HEK293 (cell line): ENCODE measurements around the gene MCM3AP.

Experiments used
- CTCF ChIA-PET: fragments of 350-600 bp; formaldehyde crosslinking; extraction: SDS; loops from one replicate; lab custom pipeline; 2021; ENCODE audit warnings: antibody characterized with exemption; lab: Yijun Ruan, JAX
- POLR2A ChIA-PET: fragments of 300-600 bp; formaldehyde crosslinking; extraction: SDS; loops from one replicate; lab custom pipeline; 2020; ENCODE audit warnings: antibody characterized with exemption, inconsistent platforms; lab: Yijun Ruan, JAX
- H3K27ac ChIP-seq: fragments of 200-500 bp; sonication (Bioruptor generic); 2 replicates; pipeline ENCODE4 v1.5.1; 2014; ENCODE audit warnings: low read depth, low read length, control low read depth, inconsistent platforms; ENCODE audit errors: extremely low read depth
- H3K36me3 ChIP-seq, 2 experiments: fragments of 200-500 bp in 1 of 2; sonication (Bioruptor generic) in 1 of 2; 1 replicate in 1 of 2; 2 replicates in 1 of 2; pipeline ENCODE4 v1.5.1; 2014 to 2017; ENCODE audit warnings: inconsistent platforms in 2 of 2, low read length in 2 of 2; ENCODE audit not compliant: control insufficient read depth in 2 of 2, insufficient read depth in 1 of 2
- H3K4me1 ChIP-seq: fragments of 200-500 bp; sonication (Bioruptor generic); 2 replicates; pipeline ENCODE4 v1.5.1; 2014; ENCODE audit warnings: mild to moderate bottlenecking, low read length, inconsistent platforms; ENCODE audit not compliant: control insufficient read depth, insufficient read depth
- H3K4me3 ChIP-seq: 2 replicates; pipeline ENCODE4 v1.5.1; 2011; ENCODE audit warnings: low read depth, mild to moderate bottlenecking, control low read depth, low read length, moderate library complexity
- H3K9me3 ChIP-seq: fragments of 200-500 bp; sonication (Bioruptor generic); 2 replicates; pipeline ENCODE4 v1.5.1; 2014; ENCODE audit warnings: low read depth, low read length, inconsistent platforms; ENCODE audit not compliant: control insufficient read depth, insufficient read depth
- ATF2 ChIP-seq: fragments of 450-650 bp; formaldehyde crosslinking; IDR thresholded peaks from 2 replicates; pipeline ENCODE4 v1.5.1; 2016; ENCODE audit warnings: missing biosample characterization, missing genetic modification characterization, low read depth
- GLIS1 ChIP-seq: fragments of 450-650 bp; formaldehyde crosslinking; IDR thresholded peaks from 2 replicates; pipeline ENCODE4 v1.5.1; 2016; ENCODE audit warnings: missing biosample characterization, missing genetic modification characterization
- HOXC10 ChIP-seq: sonication (generic); formaldehyde crosslinking; IDR thresholded peaks from 2 replicates; pipeline ENCODE4 v1.8.1; 2023; ENCODE audit warnings: mild to moderate bottlenecking, missing genetic modification reagents
- IKZF3 ChIP-seq: fragments of 450-650 bp; IDR thresholded peaks from 2 replicates; pipeline ENCODE4 v1.5.0; 2018; ENCODE audit warnings: missing biosample characterization, mild to moderate bottlenecking, missing genetic modification characterization, moderate library complexity
- KLF10 ChIP-seq: fragments of 450-650 bp; IDR thresholded peaks from 2 replicates; pipeline ENCODE4 v1.5.1; 2018; ENCODE audit warnings: missing biosample characterization, mild to moderate bottlenecking, missing genetic modification characterization
- KLF17 ChIP-seq: fragments of 450-650 bp; formaldehyde crosslinking; IDR thresholded peaks from 2 replicates; pipeline ENCODE4 v1.5.1; 2016; ENCODE audit warnings: missing biosample characterization, missing genetic modification characterization
- PATZ1 ChIP-seq: fragments of 450-650 bp; formaldehyde crosslinking; IDR thresholded peaks from 2 replicates; pipeline ENCODE4 v1.5.1; 2016; ENCODE audit warnings: missing biosample characterization, missing genetic modification characterization
- REST ChIP-seq: fragments of 450-650 bp; formaldehyde crosslinking; IDR thresholded peaks from 2 replicates; pipeline ENCODE4 v1.5.1; 2016; ENCODE audit warnings: missing biosample characterization, missing genetic modification characterization
- TRIM28 ChIP-seq: IDR thresholded peaks from 2 replicates; pipeline ENCODE4 v1.6.1; 2011; ENCODE audit warnings: low read length, control low read depth, borderline replicate concordance
- YY2 ChIP-seq: fragments of 450-650 bp; formaldehyde crosslinking; IDR thresholded peaks from 2 replicates; pipeline ENCODE4 v1.5.1; 2016; ENCODE audit warnings: missing biosample characterization, missing genetic modification characterization
- ZBTB17 ChIP-seq: fragments of 450-650 bp; formaldehyde crosslinking; IDR thresholded peaks from 2 replicates; pipeline ENCODE4 v1.5.1; 2016; ENCODE audit warnings: missing biosample characterization, missing genetic modification characterization
- ZFP69B ChIP-seq: fragments of 450-650 bp; formaldehyde crosslinking; IDR thresholded peaks from 2 replicates; pipeline ENCODE4 v1.5.1; 2016; ENCODE audit warnings: missing biosample characterization, missing genetic modification characterization
- ZNF280D ChIP-seq: fragments of 450-650 bp; formaldehyde crosslinking; IDR thresholded peaks from 2 replicates; pipeline ENCODE4 v1.5.1; 2016; ENCODE audit warnings: missing biosample characterization, missing genetic modification characterization
- ZNF433 ChIP-seq: fragments of 450-650 bp; formaldehyde crosslinking; IDR thresholded peaks from 2 replicates; pipeline ENCODE4 v1.5.1; 2016; ENCODE audit warnings: missing biosample characterization, missing genetic modification characterization, low read depth
- ZNF501 ChIP-seq: fragments of 450-650 bp; formaldehyde crosslinking; IDR thresholded peaks from 2 replicates; pipeline ENCODE4 v1.5.1; 2016; ENCODE audit warnings: missing biosample characterization, missing genetic modification characterization
- ZNF555 ChIP-seq: fragments of 450-650 bp; formaldehyde crosslinking; conservative IDR thresholded peaks from 2 replicates; pipeline ENCODE4 v1.5.1; 2017; ENCODE audit warnings: missing biosample characterization, mild to moderate bottlenecking, missing genetic modification characterization, inconsistent platforms
- ZNF610 ChIP-seq: fragments of 450-650 bp; formaldehyde crosslinking; IDR thresholded peaks from 2 replicates; pipeline ENCODE4 v1.5.1; 2016; ENCODE audit warnings: missing biosample characterization, missing genetic modification characterization, borderline replicate concordance
- ZNF626 ChIP-seq: fragments of 450-650 bp; sonication (Bioruptor Pico); formaldehyde crosslinking; IDR thresholded peaks from 2 replicates; pipeline ENCODE4 v1.5.1; 2018; ENCODE audit warnings: missing biosample characterization, missing genetic modification characterization, inconsistent platforms
- ZNF658 ChIP-seq: fragments of 450-650 bp; formaldehyde crosslinking; IDR thresholded peaks from 2 replicates; pipeline ENCODE4; 2016; ENCODE audit warnings: missing biosample characterization, missing genetic modification characterization
- ZNF677 ChIP-seq: fragments of 450-650 bp; IDR thresholded peaks from 2 replicates; pipeline ENCODE4 v1.5.0; 2018; ENCODE audit warnings: missing biosample characterization, mild to moderate bottlenecking, missing genetic modification characterization, moderate library complexity
- ZSCAN16 ChIP-seq: fragments of 450-650 bp; formaldehyde crosslinking; IDR thresholded peaks from 2 replicates; pipeline ENCODE4 v1.5.1; 2016; ENCODE audit warnings: missing biosample characterization, missing genetic modification characterization
- ZSCAN23 ChIP-seq: fragments of 450-650 bp; formaldehyde crosslinking; IDR thresholded peaks from 2 replicates; pipeline ENCODE4 v1.5.1; 2016; ENCODE audit warnings: missing biosample characterization, missing genetic modification characterization
- ZXDB ChIP-seq: fragments of 450-650 bp; formaldehyde crosslinking; IDR thresholded peaks from 2 replicates; pipeline ENCODE4 v1.5.1; 2016; ENCODE audit warnings: missing biosample characterization, missing genetic modification characterization

MCM3AP gene

GRCh38 chr21:46286648-46287002, 1.2 kb upstream of the MCM3AP start:
- H3K4me1 ChIP-seq, result peaks cover 4% of the 10 kb centered on the region; the same call in 1 of the 2 replicates
- no peak for TF ChIP-seq ATF2 (tag by site-specific recombination)
- no peak for TF ChIP-seq ZNF626
- TF ChIP-seq ZNF555 (tag by site-specific recombination), result no peak
- TF ChIP-seq ZNF433 (tag by site-specific recombination), result no peak
- TF ChIP-seq ZSCAN16, result no peak
- no peak for TF ChIP-seq ZXDB (tag by site-specific recombination)
- TF ChIP-seq KLF10 (tag by site-specific recombination), result 0 out of 2 replicates have a peak, but pooled peaks have one; percentile 72
- TF ChIP-seq REST (tag by site-specific recombination), result no peak
- TF ChIP-seq ZBTB17 (tag by site-specific recombination), result peak; percentile 89; the same call in 1 of the 2 replicates
- peak; percentile 55; the same call in 1 of the 2 replicates for TF ChIP-seq IKZF3 (tag by site-specific recombination)
- TF ChIP-seq YY2, result no peak
- TF ChIP-seq ZNF280D (tag by site-specific recombination), result no peak
- TF ChIP-seq ZSCAN23 (tag by site-specific recombination), result no peak
- no peak for TF ChIP-seq ZNF501 (tag by site-specific recombination)
- TF ChIP-seq ZNF610 (tag by site-specific recombination), result peak; percentile 14; the same call in 1 of the 2 replicates
- H3K4me3 ChIP-seq, result peak overlapping the region; percentile 61
- H3K36me3 ChIP-seq, result peaks cover 14 to 46% of the 10 kb centered on the region in 2 experiments
- ChIA-PET POLR2A (interaction anchor here (1.0 to 2.0 kb wide), 2 partner anchors 39 to 133 kb away, joined by 3 to 9 read pairs; no protein-coding TSS in a partner anchor), CTCF (no interaction called here)
- H3K9me3 ChIP-seq, result no peaks in the 10 kb centered on the region
- H3K27ac ChIP-seq, result peak overlapping the region; percentile 81

- CTCF ChIA-PET, result interaction anchor here (0.7 to 1.7 kb wide), 6 partner anchors 37 to 314 kb away, joined by 3 to 7 read pairs (median 3); no protein-coding TSS in a partner anchor
- Histone ChIP-seq H3K27ac (peak within 1 kb of the TSS; percentile 81), H3K36me3 (peaks cover 20 to 45% of the 10 kb centered on the region in 2 experiments), H3K4me3 (peak within 1 kb of the TSS; percentile 61), H3K9me3 (no peaks in the 10 kb centered on the region), H3K4me1 (peaks cover 4% of the 10 kb centered on the region; the same call in 1 of the 2 replicates)
- POLR2A ChIA-PET, result interaction anchor here (0.6 to 2.0 kb wide), 5 partner anchors 11 to 397 kb away, joined by 3 to 9 read pairs (median 3); partner anchors contain the start of gene LSS
- TF ChIP-seq HOXC10 (no peak), ZNF677 (tag by site-specific recombination) (no peak), ZFP69B (tag by site-specific recombination) (peak; percentile 68; the same call in 1 of the 2 replicates), PATZ1 (tag by site-specific recombination) (peak; percentile 99), ZNF658 (tag by site-specific recombination) (no peak), TRIM28 (0 out of 2 replicates have a peak, but pooled peaks have one; percentile 45), GLIS1 (tag by site-specific recombination) (peak; percentile 30; the same call in 1 of the 2 replicates), KLF17 (tag by site-specific recombination) (peak; percentile 94; the same call in 1 of the 2 replicates)
These were observed 593 bp upstream of the MCM3AP start, which contains the start of gene YBEY for GRCh38 chr21:46285761-46286647. YBEY (plus strand) TSS chr21:46286342; CDS start chr21:46286914, 572 bp downstream.
